Right ventricle myocardium inferior (tissue), 1 donor: ENCODE results near the gene ADRM1. TPM values are rescaled to one million over a fixed set of nuclear protein-coding genes. Genes with fewer than 3 reads are reported as not detected.

Experiments
- ATAC-seq: fragments of 200-7000 bp; cut with Tn5 transposase; one replicate; pipeline ENCODE4 v1.9.1; 2020; ENCODE audit warnings: mild to moderate bottlenecking, moderate library complexity
- DNase-seq: peaks from one replicate; pipeline ENCODE4 v3.0.0; 2021; ENCODE audit errors: missing footprints
- intact Hi-C: fragments of 100-400 bp; cut with DNase I; formaldehyde crosslinking; loops from one replicate; pipeline ENCODE4 v1.11.0; 2022
- microRNA-seq: library from miRNA; unstranded; fragments of <30 nt; microRNA quantifications from one replicate; pipeline ENCODE4 v1.2.0, GENCODE V29; 2020
- total RNA-seq: library from RNA; stranded (reverse); fragmentation: NEBNext Ultra II Directional; extraction: Animal tissue kit (Norgen Biotek cat#: 25700); gene quantifications from one replicate; pipeline ENCODE4 v1.2.1, GENCODE V29; 2021
- donor health status: DM: no; HTN: yes; CAD: no; lungs with severe emphysema.

The ADRM1 gene
- total RNA-seq, 1 donor from 2014 or later: 73.9 TPM

GRCh38 chr20:62355878-62356588 is 53.2 kb downstream of the ADRM1 start:
- ATAC-seq: peak; percentile 9
- intact Hi-C loops: no loop called here
- DNase-seq: peak; percentile 76

DNA sequence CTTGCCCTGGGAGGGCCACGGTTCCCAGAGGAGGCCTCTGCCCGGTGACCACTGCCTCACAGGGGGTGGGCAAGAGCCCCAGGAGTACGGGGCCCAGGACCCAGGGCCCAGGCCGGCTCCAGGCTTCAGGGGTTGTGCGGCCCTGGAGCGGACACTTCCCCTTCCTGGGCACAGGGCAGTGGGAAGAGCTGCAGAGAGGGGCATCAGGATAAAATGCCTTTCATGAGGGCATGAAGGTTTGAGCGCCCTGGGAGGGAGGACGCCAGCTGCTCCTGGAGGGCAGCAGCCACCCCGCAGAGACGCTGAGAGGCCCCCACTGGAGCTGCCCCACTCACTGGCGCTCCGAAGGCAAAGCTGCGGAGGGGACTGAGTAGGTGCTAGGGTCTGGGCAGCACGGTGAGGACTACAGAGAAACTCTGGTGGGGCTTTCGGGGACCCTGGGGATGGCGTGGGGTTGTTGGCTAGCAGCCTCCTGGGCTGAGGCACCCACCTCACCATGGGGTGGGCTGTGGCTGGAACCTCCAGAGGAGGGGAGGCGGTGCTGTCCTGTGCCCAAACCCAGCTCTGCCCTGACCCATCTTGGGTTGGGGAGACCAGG is 53.9 kb downstream of the ADRM1 start:
- intact Hi-C loops: no loop called here
- ATAC-seq: no peak
- no peak for DNase-seq

DNA sequence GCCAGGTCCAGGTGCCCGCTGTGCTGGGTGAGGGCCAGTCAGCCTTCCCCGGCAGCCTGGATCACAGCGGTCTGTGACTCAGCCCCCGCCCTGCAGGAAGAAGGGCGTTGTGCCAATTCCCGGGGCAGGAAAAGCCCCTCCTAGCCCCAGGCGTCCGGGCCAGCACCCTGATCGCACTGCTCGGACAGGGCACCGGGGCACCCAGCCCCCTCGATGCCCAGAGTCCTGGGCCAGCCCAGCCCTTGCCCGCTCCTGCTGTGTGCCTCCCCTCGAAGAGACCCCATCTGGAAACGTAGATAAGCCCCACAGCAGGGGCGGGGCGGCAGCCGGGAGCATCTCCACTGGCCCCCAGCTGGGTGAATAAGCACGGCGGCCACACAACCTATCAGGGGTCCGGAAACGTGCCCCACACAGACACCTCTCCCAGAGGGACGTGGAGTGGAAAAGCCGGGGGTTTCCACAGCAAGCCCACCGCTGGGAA is 54.4 kb downstream of the ADRM1 start:
- peak; percentile 78 for DNase-seq
- ATAC-seq: peak; percentile 12
- intact Hi-C loops: no loop called here

DNA sequence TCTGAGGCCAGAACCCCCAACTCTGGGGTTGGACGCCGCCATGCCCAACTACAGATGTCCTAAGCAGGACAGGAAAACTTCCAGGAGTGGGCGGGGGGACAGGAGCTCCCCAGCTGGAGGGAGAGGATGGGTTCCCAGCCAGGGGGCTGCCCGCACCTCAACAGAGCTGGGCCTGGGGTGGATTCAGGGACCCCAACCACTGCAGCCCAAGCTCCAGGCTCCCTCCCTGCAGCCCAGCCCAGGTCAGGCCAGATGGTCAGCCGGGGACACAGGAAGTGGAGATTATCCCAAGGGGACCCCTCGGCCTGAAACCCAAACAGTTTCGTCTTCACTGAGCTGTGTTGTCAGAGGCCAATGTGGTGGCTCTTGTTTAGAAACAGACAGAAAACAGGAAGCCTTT is 54.9 kb downstream of the ADRM1 start:
- intact Hi-C loops: no loop called here
- ATAC-seq: no peak
- peak; percentile 23 for DNase-seq

Small RNAs within 50 kb of the gene (microRNA-seq; reads per million reads assigned to microRNA genes)
- not detected for gene MIR4758

Other genes starting within 250 kb of the ADRM1 start
- gene TAF4, start 237.1 kb upstream of the ADRM1 start, total RNA-seq: 10.7 TPM
- 55.2 TPM for gene LSM14B, start 180.5 kb upstream of the ADRM1 start, total RNA-seq
- gene PSMA7, start 159.6 kb upstream of the ADRM1 start, total RNA-seq: 230 TPM
- gene SS18L1, start 159.2 kb upstream of the ADRM1 start, total RNA-seq: 7.8 TPM
- 21.6 TPM for gene MTG2, start 120.0 kb upstream of the ADRM1 start, total RNA-seq
- not detected for gene HRH3, start 82.7 kb upstream of the ADRM1 start, total RNA-seq
- 59.5 TPM for gene OSBPL2, start 64.5 kb upstream of the ADRM1 start, total RNA-seq
- 89.3 TPM for gene LAMA5, start 64.3 kb downstream of the ADRM1 start, total RNA-seq
- gene RPS21, start 84.1 kb downstream of the ADRM1 start, total RNA-seq: 782 TPM
- 18.1 TPM for gene CABLES2, start 104.3 kb downstream of the ADRM1 start, total RNA-seq
- not detected for gene RBBP8NL, start 124.5 kb downstream of the ADRM1 start, total RNA-seq
- gene GATA5, start 173.0 kb downstream of the ADRM1 start, total RNA-seq: 1.7 TPM